ENCODE results near the gene RABEP2.
"Not testable (repeated sequence)": the region's sequence is repeated elsewhere in the genome, so short reads cannot be mapped to it uniquely, and the experiment has no call there.

RABEP2 gene

GRCh38 chr16:28930203-28930602, 5.2 kb upstream of the RABEP2 start:
- Mint-ChIP-seq H3K36me3 (ENCODE audit: low read depth) (no peaks in the 10 kb centered on the region), H3K27me3 (ENCODE audit: low read depth, poor library complexity) (peaks cover 6% of the 10 kb centered on the region), H3K4me1 (peaks cover 39% of the 10 kb centered on the region), H3K9me3 (no peaks in the 10 kb centered on the region), H3K27ac (peak overlapping the region; percentile 45), H3K4me3 (no peak overlapping the region)
- no peak for DNase-seq
- TF ChIP-seq CTCF (IDR thresholded peaks at IDR 0.05) = no peak

GRCh38 chr16:28927815-28928214, 2.8 kb upstream of the RABEP2 start:
- no peak for TF ChIP-seq CTCF (IDR thresholded peaks at IDR 0.05)
- DNase-seq = no peak
- Mint-ChIP-seq H3K27me3 (ENCODE audit: low read depth, poor library complexity) (no peaks in the 10 kb centered on the region), H3K27ac (no peak overlapping the region), H3K4me1 (peaks cover 47% of the 10 kb centered on the region), H3K9me3 (no peaks in the 10 kb centered on the region), H3K4me3 (no peak overlapping the region), H3K36me3 (ENCODE audit: low read depth) (no peaks in the 10 kb centered on the region)

- Mint-ChIP-seq H3K27ac (peak overlapping the region; percentile 97), H3K4me1 (peaks cover 37% of the 10 kb centered on the region), H3K4me3 (peak overlapping the region; percentile 91)
- not testable (repeated sequence) for H3K9me3 Mint-ChIP-seq; H3K36me3 Mint-ChIP-seq (ENCODE audit: low read depth); DNase-seq; H3K27me3 Mint-ChIP-seq (ENCODE audit: low read depth, poor library complexity)
These were observed 1.2 kb upstream of the RABEP2 start for GRCh38 chr16:28926284-28926683.

GRCh38 chr16:28925386-28926228, 569 bp upstream of the RABEP2 start:
- peaks cover 7% of the 10 kb centered on the region for H3K36me3 Mint-ChIP-seq (ENCODE audit: low read depth)
- H3K27ac Mint-ChIP-seq = peak overlapping the region; percentile 97
- DNase-seq = peak; percentile 80
- H3K27me3 Mint-ChIP-seq (ENCODE audit: low read depth, poor library complexity) = no peaks in the 10 kb centered on the region
- peak overlapping the region; percentile 91 for H3K4me3 Mint-ChIP-seq
- no peak for TF ChIP-seq CTCF (IDR thresholded peaks at IDR 0.05)
- peaks cover 31% of the 10 kb centered on the region for H3K4me1 Mint-ChIP-seq
- no peaks in the 10 kb centered on the region for H3K9me3 Mint-ChIP-seq

- Mint-ChIP-seq H3K4me1 (peaks cover 26% of the 10 kb centered on the region), H3K36me3 (ENCODE audit: low read depth) (peaks cover 12% of the 10 kb centered on the region), H3K27ac (no peak overlapping the region), H3K4me3 (peak overlapping the region; percentile 91), H3K27me3 (ENCODE audit: low read depth, poor library complexity) (no peaks in the 10 kb centered on the region), H3K9me3 (no peaks in the 10 kb centered on the region)
- TF ChIP-seq CTCF (IDR thresholded peaks at IDR 0.05) = no peak
- DNase-seq = no peak
These were observed 658 bp downstream of the RABEP2 start for GRCh38 chr16:28924399-28924761.

GRCh38 chr16:28923652-28924398, 1.2 kb downstream of the RABEP2 start:
- H3K4me3 Mint-ChIP-seq = peak overlapping the region; percentile 91
- no peak for DNase-seq
- H3K4me1 Mint-ChIP-seq = peaks cover 26% of the 10 kb centered on the region
- no peak overlapping the region for H3K27ac Mint-ChIP-seq
- H3K27me3 Mint-ChIP-seq (ENCODE audit: low read depth, poor library complexity) = no peaks in the 10 kb centered on the region
- peaks cover 15% of the 10 kb centered on the region for H3K36me3 Mint-ChIP-seq (ENCODE audit: low read depth)
- TF ChIP-seq CTCF (IDR thresholded peaks at IDR 0.05) = no peak
- no peaks in the 10 kb centered on the region for H3K9me3 Mint-ChIP-seq

Measured in nephron progenitor cell (in vitro differentiated cells).